Panc1 (cell line): Measurements from ENCODE around the gene GDI1. TPM values are rescaled to one million over a fixed set of nuclear protein-coding genes. Genes with fewer than 3 reads are reported as not detected.
A peak's percentile ranks its signal among the peaks of the same experiment; 100 is the strongest.
"Not testable (repeated sequence)": the region's sequence is repeated elsewhere in the genome, so short reads cannot be mapped to it uniquely, and the experiment has no call there.

Experiments
- ATAC-seq: fragments of 200-7000 bp; cut with Tn5 transposase; 2 replicates; pipeline ENCODE4 v1.9.1; 2020; ENCODE audit warnings: mild to moderate bottlenecking, moderate library complexity
- BruUV-seq: library from RNA; stranded (reverse); fragments of 400-500 nt; replicated peaks from 2 replicates; lab custom pipeline; 2021; lab: Mats Ljungman, UMichigan
- CTCF ChIA-PET: fragments of 300-600 bp; sonication (Branson Sonifier 250); formaldehyde crosslinking; loops from one replicate; lab custom pipeline; 2022; ENCODE audit warnings: antibody characterized with exemption; lab: Charles Lee
- POLR2A ChIA-PET: fragments of 300-600 bp; sonication (Branson Sonifier 250); formaldehyde crosslinking; loops from one replicate; lab custom pipeline; 2022; ENCODE audit warnings: antibody characterized with exemption; lab: Charles Lee
- DNase-seq: peaks from one replicate; pipeline ENCODE4 v3.0.0-alpha.2; 2010; ENCODE audit warnings: low read depth, low spot score
- H3K27ac ChIP-seq: 2 replicates; pipeline ENCODE4 v1.5.1; 2011; ENCODE audit warnings: mild to moderate bottlenecking, low read length, inconsistent platforms
- H3K27me3 ChIP-seq: fragments of 200-500 bp; sonication (Bioruptor generic); 2 replicates; pipeline ENCODE4 v1.6.0; 2014; ENCODE audit warnings: low read length, inconsistent platforms; ENCODE audit not compliant: control insufficient read depth, insufficient read depth
- H3K36me3 ChIP-seq: fragments of 200-500 bp; sonication (Bioruptor generic); 2 replicates; pipeline ENCODE4 v1.5.1; 2014; ENCODE audit warnings: inconsistent platforms, mild to moderate bottlenecking, low read length, moderate library complexity; ENCODE audit not compliant: control insufficient read depth, insufficient read depth
- H3K4me1 ChIP-seq: 2 replicates; pipeline ENCODE4 v1.5.1; 2011; ENCODE audit warnings: inconsistent platforms, mild to moderate bottlenecking, low read length, moderate library complexity; ENCODE audit not compliant: control insufficient read depth, insufficient read depth
- H3K4me3 ChIP-seq, 2 experiments: 2 replicates each; pipeline ENCODE4 v1.5.1; 2011 to 2012; ENCODE audit warnings: low read depth in 2 of 2, low read length in 2 of 2, mild to moderate bottlenecking in 2 of 2, inconsistent platforms in 1 of 2, moderate library complexity in 1 of 2
- H3K9me3 ChIP-seq: fragments of 200-500 bp; sonication (Bioruptor generic); 2 replicates; pipeline ENCODE4 v1.5.1; 2014; ENCODE audit warnings: low read depth, mild to moderate bottlenecking, inconsistent platforms, low read length, moderate library complexity; ENCODE audit not compliant: control insufficient read depth, insufficient read depth
- CTCF ChIP-seq: fragments of 450-650 bp; IDR thresholded peaks from 2 replicates; pipeline ENCODE4 v1.5.1; 2017; ENCODE audit warnings: mild to moderate bottlenecking
- POLR2AphosphoS5 ChIP-seq: IDR thresholded peaks from 2 replicates; pipeline ENCODE4 v1.6.1; 2012; ENCODE audit warnings: mild to moderate bottlenecking, low read depth, low read length, moderate library complexity
- REST ChIP-seq, 2 experiments: IDR thresholded peaks; 2 replicates each; pipeline ENCODE4 v1.6.1; 2011 to 2012; ENCODE audit warnings: low read depth in 2 of 2, control low read depth in 1 of 2, low read length in 1 of 2, mild to moderate bottlenecking in 1 of 2, moderate library complexity in 1 of 2; ENCODE audit not compliant: insufficient read depth in 1 of 2
- SIN3A ChIP-seq: IDR thresholded peaks from 2 replicates; pipeline ENCODE4 v1.6.1; 2012; ENCODE audit warnings: low read depth, mild to moderate bottlenecking, low read length, moderate library complexity, borderline replicate concordance; ENCODE audit not compliant: insufficient read depth
- TCF7L2 ChIP-seq: IDR thresholded peaks from 2 replicates; pipeline ENCODE4 v1.6.1; 2011; ENCODE audit warnings: mild to moderate bottlenecking, low read depth, low read length, inconsistent platforms
- in situ Hi-C: cut with HindIII; loops from 2 replicates; pipeline ENCODE4 v1.10.0; 2016; ENCODE audit warnings: low sequenced_read_pairs, low pct_unique_long_range_greater_than_20kb
- intact Hi-C: fragments of 100-400 bp; cut with micrococcal nuclease; formaldehyde crosslinking; loops from one replicate; pipeline ENCODE4 v1.10.0; 2022; ENCODE audit not compliant: unreplicated experiment
- total RNA-seq: library from RNA; stranded (reverse); gene quantifications from one replicate; pipeline ENCODE4 v1.2.1, GENCODE V29; 2021; ENCODE audit not compliant: unreplicated experiment

The GDI1 gene
- total RNA-seq, 1 experiment from 2014 or later = 317 TPM

DNA sequence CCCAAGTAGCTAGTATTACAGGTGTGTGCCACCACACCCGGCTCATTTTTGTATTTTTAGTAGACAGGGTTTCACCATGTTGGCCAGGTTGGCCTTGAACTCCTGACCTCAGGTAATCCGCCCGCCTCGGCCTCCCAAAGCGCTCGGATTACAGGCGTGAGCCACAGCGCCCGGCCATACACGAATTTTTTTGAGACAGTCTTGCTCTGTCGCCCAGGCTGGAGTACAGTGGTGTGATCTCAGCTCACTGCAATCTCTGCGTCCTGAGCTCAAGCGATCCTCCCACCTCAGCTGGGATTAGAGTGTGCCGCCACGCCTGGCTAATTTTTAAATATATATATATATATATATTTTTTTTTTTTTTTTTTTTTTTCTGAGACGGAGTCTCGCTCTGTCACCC is 40.6 kb upstream of the GDI1 start:
- H3K9me3 ChIP-seq, intact Hi-C loops, BruUV-seq, CTCF ChIA-PET, DNase-seq, H3K27ac ChIP-seq, ATAC-seq, in situ Hi-C loops, H3K4me3 ChIP-seq, H3K36me3 ChIP-seq, POLR2A ChIA-PET, H3K27me3 ChIP-seq: not testable (repeated sequence)
- H3K4me1 ChIP-seq = peaks cover 18% of the 10 kb centered on the region

DNA sequence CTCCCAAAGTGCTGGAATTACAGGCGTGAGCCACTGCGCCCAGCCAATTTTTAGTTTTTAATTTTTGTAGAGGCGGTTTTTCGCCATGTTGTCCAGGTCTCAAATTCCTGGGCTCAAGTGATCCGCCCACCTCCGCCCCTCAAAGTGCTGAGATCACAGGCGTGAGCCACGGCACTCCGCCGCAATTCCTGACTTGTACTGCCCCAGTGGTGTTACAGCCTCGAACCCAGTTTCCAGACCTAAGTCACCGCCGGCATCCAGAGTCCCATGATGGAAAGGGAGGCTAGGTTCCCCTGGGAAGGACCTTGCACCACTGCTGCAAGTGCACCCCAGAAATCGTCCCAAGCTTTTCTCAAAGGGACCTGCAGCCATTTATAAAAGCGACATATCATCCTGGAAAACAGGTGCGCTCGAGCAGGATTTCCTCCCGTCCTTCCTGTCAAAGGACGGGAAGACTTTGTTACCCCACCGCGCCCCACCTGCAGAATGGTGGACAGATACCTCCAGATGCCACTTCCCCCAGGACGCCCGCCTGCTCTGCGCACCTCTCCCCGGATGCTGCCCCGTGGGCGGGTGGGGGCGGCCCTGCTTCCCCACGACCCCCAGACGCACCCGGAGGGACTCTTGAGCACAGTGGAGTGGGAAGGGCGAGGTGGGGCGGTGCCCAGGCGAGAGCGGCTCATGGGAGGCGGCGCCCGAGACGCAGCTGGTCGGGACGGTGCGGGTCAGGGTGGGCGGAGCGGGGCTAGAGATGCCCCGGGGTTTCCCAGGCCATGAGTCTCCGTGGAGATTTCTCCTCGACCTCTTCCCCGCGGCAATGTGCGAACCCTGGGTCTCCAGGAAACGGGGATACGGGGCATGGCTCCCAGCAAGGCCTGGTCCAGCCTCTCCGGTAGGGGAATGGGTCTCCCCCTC is 39.7 kb upstream of the GDI1 start:
- no peak for DNase-seq
- ATAC-seq = peak; percentile 81
- Histone ChIP-seq H3K36me3 (peaks cover 10% of the 10 kb centered on the region), H3K9me3 (no peaks in the 10 kb centered on the region), H3K4me3 (peak overlapping the region; percentile 82 to 99), H3K27ac (peak overlapping the region; percentile 99), H3K27me3 (no peaks in the 10 kb centered on the region), H3K4me1 (peaks cover 26% of the 10 kb centered on the region)
- TSS peak; percentile 66 for BruUV-seq
- CTCF ChIA-PET = interaction anchor here (0.6 kb wide), 1 partner anchor 28 kb away, joined by 7 read pairs; no protein-coding TSS in a partner anchor
- intact Hi-C loops (no loop called here), in situ Hi-C loops (no loop called here)
- POLR2A ChIA-PET = interaction anchor here (0.6 to 1.3 kb wide), 4 partner anchors 130 to 572 kb away, joined by 3 read pairs; partner anchors contain the start of genes G6PD and IKBKG
- TF ChIP-seq POLR2AphosphoS5 = no peak
- TF ChIP-seq SIN3A = peak; percentile 61; the same call in 1 of the 2 replicates
- no peak for TF ChIP-seq CTCF
- TF ChIP-seq REST (IDR thresholded peaks at IDR 0.05; ENCODE audit: insufficient read depth in 1 of 2, low read depth in 2 of 2, low read length in 1 of 2) = no peak
- TF ChIP-seq TCF7L2 = no peak
